Measurements from ENCODE around the gene ZNF821. TPM values are rescaled to one million over a fixed set of nuclear protein-coding genes. Genes with fewer than 3 reads are reported as not detected.

The ZNF821 gene
- total RNA-seq, 1 donor from 2014 or later = 30.2 TPM

DNA sequence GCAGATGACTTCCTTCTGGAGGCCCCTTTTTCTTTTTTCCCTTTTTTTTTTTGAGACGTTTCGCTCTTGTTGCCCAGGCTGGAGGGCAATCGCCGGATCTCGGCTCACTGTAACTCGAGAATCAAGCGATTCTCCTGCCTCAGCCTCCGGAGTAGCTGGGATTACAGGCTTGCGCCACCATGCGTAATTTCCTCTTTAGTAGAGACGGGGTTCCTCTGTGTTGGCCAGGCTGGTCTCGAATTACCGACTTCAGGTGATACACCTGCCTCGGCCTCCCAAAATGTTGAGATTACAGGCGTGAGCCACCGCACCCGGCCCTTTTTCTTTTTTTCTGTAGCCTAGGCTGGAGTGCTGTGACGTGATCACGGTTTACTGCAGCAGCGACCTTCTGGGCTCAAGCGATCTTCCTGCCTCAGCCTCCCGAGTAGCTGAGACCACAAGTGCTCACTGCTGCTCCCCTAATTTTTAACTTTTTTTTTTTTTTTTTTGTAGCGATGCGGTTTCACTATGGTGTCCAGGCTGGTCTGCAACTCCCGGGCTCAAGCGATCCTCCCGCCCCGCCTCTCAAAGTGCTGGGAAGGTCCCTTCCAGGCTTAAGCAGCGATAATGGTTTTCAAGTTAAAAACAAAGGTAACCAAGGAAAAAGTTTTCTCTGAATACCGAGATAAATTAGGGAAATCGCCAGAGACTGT lies 10.4 kb upstream of the ZNF821 start:
- peak; percentile 23 for DNase-seq (ENCODE audit: low read depth, low spot score)
- peaks cover 15% of the 10 kb centered on the region for H3K4me1 Mint-ChIP-seq
- H3K27me3 Mint-ChIP-seq (ENCODE audit: low read depth) = no peaks in the 10 kb centered on the region
- peak overlapping the region; percentile 96 for H3K27ac Mint-ChIP-seq (ENCODE audit: unreplicated experiment)
- TF ChIP-seq, protein P1, sequence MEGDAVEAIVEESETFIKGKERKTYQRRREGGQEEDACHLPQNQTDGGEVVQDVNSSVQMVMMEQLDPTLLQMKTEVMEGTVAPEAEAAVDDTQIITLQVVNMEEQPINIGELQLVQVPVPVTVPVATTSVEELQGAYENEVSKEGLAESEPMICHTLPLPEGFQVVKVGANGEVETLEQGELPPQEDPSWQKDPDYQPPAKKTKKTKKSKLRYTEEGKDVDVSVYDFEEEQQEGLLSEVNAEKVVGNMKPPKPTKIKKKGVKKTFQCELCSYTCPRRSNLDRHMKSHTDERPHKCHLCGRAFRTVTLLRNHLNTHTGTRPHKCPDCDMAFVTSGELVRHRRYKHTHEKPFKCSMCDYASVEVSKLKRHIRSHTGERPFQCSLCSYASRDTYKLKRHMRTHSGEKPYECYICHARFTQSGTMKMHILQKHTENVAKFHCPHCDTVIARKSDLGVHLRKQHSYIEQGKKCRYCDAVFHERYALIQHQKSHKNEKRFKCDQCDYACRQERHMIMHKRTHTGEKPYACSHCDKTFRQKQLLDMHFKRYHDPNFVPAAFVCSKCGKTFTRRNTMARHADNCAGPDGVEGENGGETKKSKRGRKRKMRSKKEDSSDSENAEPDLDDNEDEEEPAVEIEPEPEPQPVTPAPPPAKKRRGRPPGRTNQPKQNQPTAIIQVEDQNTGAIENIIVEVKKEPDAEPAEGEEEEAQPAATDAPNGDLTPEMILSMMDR (conservative IDR thresholded peaks at IDR 0.05) = no peak
- no peaks in the 10 kb centered on the region for H3K36me3 Mint-ChIP-seq (ENCODE audit: low read depth)
- H3K9me3 Mint-ChIP-seq = no peaks in the 10 kb centered on the region
- peak overlapping the region; percentile 99 for H3K4me3 Mint-ChIP-seq

DNA sequence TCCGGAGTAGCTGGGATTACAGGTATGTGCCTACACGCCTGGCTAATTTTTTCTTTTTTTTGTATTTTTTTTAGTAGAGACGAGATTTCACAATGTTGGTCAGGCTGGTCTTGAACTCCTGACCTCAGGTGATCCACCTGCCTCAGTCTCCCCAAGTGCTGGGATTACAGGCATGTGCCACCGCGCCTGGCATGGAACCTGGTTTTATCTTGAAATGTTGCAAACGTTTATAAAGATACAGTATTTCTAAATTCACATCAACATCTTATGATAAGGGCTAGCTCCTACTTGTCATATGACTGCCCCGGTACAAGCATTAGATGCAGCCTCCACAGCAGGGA lies 9.9 kb upstream of the ZNF821 start:
- H3K36me3 Mint-ChIP-seq (ENCODE audit: low read depth) = no peaks in the 10 kb centered on the region
- no peak for DNase-seq (ENCODE audit: low read depth, low spot score)
- H3K27ac Mint-ChIP-seq (ENCODE audit: unreplicated experiment) = peak overlapping the region; percentile 87
- H3K4me3 Mint-ChIP-seq = peak overlapping the region; percentile 99
- TF ChIP-seq, protein P1 (conservative IDR thresholded peaks at IDR 0.05) = no peak
- no peaks in the 10 kb centered on the region for H3K9me3 Mint-ChIP-seq
- H3K27me3 Mint-ChIP-seq (ENCODE audit: low read depth) = no peaks in the 10 kb centered on the region
- peaks cover 15% of the 10 kb centered on the region for H3K4me1 Mint-ChIP-seq

DNA sequence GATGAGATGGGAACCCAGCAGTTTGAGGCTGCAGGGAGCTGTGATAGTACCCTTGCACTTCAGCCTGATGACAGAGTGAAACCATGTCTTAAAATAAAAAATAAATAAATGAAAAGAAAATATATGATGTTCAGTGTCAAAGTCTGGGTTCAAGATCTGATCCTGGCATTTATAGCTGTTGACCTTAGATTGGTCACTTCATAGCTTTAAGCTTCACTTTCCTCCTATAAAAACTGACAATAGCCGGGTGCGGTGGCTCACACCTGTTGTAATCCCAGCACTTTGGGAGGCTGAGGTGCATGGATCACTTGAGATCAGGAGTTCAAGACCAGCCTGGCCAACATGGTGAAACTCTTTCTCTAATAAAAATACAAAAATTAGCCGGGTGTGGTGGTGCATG lies 5.2 kb upstream of the ZNF821 start:
- Mint-ChIP-seq H3K9me3 (no peaks in the 10 kb centered on the region), H3K36me3 (ENCODE audit: low read depth) (no peaks in the 10 kb centered on the region), H3K27me3 (ENCODE audit: low read depth) (no peaks in the 10 kb centered on the region), H3K4me1 (peaks cover 15% of the 10 kb centered on the region), H3K27ac (ENCODE audit: unreplicated experiment) (no peak overlapping the region), H3K4me3 (peak overlapping the region; percentile 41)
- TF ChIP-seq, protein P1 (conservative IDR thresholded peaks at IDR 0.05) = no peak
- DNase-seq (ENCODE audit: low read depth, low spot score) = no peak

DNA sequence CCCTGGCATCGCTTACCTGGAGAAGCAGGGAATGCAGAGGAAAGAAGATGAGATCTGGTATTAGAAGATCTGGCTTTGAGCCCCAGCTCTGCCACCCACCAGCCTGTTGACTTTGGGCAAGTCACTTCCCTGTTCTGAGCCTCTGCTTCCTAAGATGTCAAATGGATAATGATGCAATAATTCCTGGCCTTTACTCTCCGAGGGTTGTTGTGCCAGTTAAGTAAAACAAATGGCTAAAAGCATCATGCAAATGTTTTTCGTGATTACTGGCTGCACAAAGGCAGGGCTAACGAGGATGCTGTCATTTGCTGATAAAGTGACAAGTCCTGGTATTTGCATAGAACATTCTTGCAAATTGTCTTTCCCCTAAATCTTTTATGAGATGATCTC lies 1.3 kb upstream of the ZNF821 start:
- no peaks in the 10 kb centered on the region for H3K9me3 Mint-ChIP-seq
- H3K4me3 Mint-ChIP-seq = peak overlapping the region; percentile 96
- no peaks in the 10 kb centered on the region for H3K27me3 Mint-ChIP-seq (ENCODE audit: low read depth)
- peaks cover 28% of the 10 kb centered on the region for H3K4me1 Mint-ChIP-seq
- H3K27ac Mint-ChIP-seq (ENCODE audit: unreplicated experiment) = no peak overlapping the region
- no peak for DNase-seq (ENCODE audit: low read depth, low spot score)
- TF ChIP-seq, protein P1 (conservative IDR thresholded peaks at IDR 0.05) = no peak
- no peaks in the 10 kb centered on the region for H3K36me3 Mint-ChIP-seq (ENCODE audit: low read depth)

DNA sequence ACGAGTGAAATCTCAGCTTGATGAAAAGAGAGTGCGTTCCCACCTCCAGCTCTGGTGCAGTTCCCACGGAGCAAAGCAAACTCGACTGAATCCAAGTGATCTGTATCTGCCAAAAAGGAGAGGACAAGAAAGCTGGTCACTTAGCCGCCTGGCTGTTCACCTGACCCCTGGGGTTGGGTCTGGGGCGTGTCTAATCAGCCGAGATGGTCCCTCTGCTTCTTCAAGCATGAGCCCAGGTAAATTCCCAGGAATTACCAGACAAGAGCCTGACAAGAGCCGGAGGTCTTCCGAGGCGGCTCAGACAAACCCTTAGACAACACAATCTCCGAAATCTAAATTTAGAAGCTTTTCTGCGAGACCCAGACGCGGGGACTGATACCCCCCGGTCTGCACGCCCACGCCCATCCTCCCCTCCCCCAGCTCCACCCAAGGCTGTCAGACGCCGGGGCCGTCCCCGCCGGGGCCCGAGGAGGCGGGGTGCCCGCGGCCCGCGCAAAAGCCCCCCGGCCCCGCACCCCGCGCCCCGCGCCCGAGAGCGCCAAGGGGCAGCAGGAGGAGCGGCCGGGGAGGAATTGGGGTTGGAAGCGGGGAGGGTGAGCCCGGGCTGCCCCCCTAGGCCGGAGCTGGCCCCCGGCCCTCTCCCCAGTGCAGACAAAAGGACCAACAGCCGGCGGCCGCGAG lies 674 bp downstream of the ZNF821 start:
- DNase-seq (ENCODE audit: low read depth, low spot score) = peak; percentile 43
- Mint-ChIP-seq H3K27ac (ENCODE audit: unreplicated experiment) (peak overlapping the region; percentile 63), H3K4me3 (peak overlapping the region; percentile 91), H3K36me3 (ENCODE audit: low read depth) (no peaks in the 10 kb centered on the region), H3K27me3 (ENCODE audit: low read depth) (no peaks in the 10 kb centered on the region), H3K4me1 (peaks cover 28% of the 10 kb centered on the region), H3K9me3 (no peaks in the 10 kb centered on the region)
- TF ChIP-seq, protein P1 (conservative IDR thresholded peaks at IDR 0.05) = peak; percentile 64

Data from neural crest cell (in vitro differentiated cells).